Brain microvascular endothelial cell (primary cell): ENCODE measurements around the gene MTHFD1L.

Experiments
- DNase-seq: peaks from one replicate; pipeline ENCODE4 v3.0.0-alpha.2; 2020
- H3K27ac ChIP-seq: fragments of 250-450 bp; sonication (Bioruptor Pico); 2 replicates; pipeline ENCODE4 v1.5.1; 2020; ENCODE audit warnings: mild to moderate bottlenecking, moderate library complexity
- H3K27me3 ChIP-seq: fragments of 250-450 bp; sonication (Bioruptor Pico); replicated peaks from 2 replicates; pipeline ENCODE4 v1.5.1; 2020; ENCODE audit warnings: mild to moderate bottlenecking
- H3K36me3 ChIP-seq: fragments of 250-450 bp; sonication (Bioruptor Pico); replicated peaks from 2 replicates; pipeline ENCODE4 v1.5.1; 2020; ENCODE audit warnings: mild to moderate bottlenecking
- H3K4me3 ChIP-seq: 2 replicates; pipeline ENCODE4 v1.5.1; 2011; ENCODE audit warnings: low read depth, mild to moderate bottlenecking, control low read depth, low read length, moderate library complexity
- in situ Hi-C: cut with HindIII; loops from 2 replicates; pipeline ENCODE4 v1.10.0; 2017; ENCODE audit warnings: low sequenced_read_pairs, low pct_ligation_motif_present
- TF ChIP-seq, protein P1 (sequence below): IDR thresholded peaks from 2 replicates; pipeline ENCODE4 v1.5.1; 2011; ENCODE audit warnings: low read depth, mild to moderate bottlenecking, moderate library complexity, low read length, control low read depth, inconsistent platforms; ENCODE audit errors: missing control alignments

The MTHFD1L gene

DNA sequence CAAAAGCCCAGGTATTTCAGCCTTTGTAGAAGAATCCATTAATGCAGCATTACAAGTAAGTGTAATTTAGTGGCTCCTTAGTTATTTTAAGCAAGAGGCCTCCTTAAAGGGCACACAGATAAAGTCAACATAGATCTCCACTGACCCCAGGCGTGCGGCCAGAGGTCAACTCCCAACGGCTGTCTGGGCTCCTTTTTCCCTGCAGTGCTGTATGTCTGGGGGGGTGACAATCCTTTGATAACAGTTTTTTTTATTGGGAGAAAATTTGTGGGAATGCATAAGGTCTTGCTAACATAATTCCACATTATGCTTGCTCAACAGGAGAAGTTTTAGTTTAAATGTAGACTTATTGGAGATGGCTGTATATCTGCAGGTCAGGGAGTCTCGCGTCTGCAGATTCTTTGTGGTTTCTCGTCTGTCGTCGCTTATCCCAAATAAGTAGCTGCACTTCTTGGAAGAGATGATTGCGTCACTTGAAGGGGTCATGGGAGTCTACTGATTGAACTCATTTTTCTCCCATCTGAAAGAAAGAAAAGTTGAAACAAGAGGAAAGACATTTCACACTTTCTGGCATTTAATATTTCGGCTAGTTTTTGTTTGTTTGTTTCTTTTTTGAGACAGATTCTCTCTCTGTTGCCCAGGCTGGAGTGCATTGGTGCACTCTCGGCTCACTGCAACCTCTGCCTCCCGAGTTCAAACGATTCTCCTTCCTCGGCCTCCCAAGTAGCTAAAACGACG is 222.5 kb downstream of the MTHFD1L start:
- Histone ChIP-seq H3K4me3 (no peak overlapping the region), H3K27ac (peak overlapping the region; percentile 63), H3K27me3 (no peaks in the 10 kb centered on the region), H3K36me3 (no peaks in the 10 kb centered on the region)
- DNase-seq: peak; percentile 89
- TF ChIP-seq, protein P1, sequence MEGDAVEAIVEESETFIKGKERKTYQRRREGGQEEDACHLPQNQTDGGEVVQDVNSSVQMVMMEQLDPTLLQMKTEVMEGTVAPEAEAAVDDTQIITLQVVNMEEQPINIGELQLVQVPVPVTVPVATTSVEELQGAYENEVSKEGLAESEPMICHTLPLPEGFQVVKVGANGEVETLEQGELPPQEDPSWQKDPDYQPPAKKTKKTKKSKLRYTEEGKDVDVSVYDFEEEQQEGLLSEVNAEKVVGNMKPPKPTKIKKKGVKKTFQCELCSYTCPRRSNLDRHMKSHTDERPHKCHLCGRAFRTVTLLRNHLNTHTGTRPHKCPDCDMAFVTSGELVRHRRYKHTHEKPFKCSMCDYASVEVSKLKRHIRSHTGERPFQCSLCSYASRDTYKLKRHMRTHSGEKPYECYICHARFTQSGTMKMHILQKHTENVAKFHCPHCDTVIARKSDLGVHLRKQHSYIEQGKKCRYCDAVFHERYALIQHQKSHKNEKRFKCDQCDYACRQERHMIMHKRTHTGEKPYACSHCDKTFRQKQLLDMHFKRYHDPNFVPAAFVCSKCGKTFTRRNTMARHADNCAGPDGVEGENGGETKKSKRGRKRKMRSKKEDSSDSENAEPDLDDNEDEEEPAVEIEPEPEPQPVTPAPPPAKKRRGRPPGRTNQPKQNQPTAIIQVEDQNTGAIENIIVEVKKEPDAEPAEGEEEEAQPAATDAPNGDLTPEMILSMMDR: no peak
- in situ Hi-C loops: no loop called here

DNA sequence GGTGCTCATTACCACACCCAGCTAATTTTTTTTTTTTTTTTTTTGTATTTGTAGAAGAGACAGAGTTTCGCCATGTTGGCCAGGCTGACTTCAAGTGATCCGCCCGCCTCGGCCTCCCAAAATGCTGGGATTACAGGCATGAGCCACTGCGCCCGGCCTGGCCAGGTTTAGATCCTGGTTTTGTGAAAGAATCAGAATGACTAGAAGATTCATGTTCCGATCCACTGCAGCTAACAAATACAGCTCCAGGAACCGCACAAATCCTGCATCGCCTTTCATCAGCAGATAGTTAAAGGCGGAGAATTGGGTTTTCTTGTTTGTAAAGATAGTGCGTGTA is 223.1 kb downstream of the MTHFD1L start:
- Histone ChIP-seq H3K36me3 (no peaks in the 10 kb centered on the region), H3K4me3 (no peak overlapping the region), H3K27ac (peak overlapping the region; percentile 63), H3K27me3 (no peaks in the 10 kb centered on the region)
- no peak for DNase-seq
- in situ Hi-C loops: no loop called here
- TF ChIP-seq, protein P1: no peak

DNA sequence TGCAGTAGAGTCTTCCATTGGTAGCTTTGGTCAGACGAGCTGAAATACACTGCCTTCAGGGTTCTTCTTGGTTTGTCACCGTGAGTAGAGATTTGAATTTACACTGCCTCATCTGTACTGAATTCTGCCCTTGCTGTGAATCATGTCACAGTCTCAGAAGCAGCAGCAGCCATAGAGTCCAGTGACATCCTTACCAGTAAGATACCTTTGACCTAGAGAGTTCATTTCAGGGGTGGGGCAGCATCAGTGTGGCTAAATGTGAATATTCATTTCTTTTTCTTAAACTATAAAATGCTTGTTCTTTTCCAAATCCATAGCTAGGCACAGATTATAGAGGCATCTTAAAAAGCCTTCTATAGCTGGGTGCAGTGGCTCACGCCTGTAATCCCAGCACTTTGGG is 223.5 kb downstream of the MTHFD1L start:
- Histone ChIP-seq H3K36me3 (peaks cover 1% of the 10 kb centered on the region), H3K4me3 (no peak overlapping the region), H3K27ac (no peak overlapping the region), H3K27me3 (no peaks in the 10 kb centered on the region)
- in situ Hi-C loops: no loop called here
- TF ChIP-seq, protein P1: no peak
- DNase-seq: no peak

DNA sequence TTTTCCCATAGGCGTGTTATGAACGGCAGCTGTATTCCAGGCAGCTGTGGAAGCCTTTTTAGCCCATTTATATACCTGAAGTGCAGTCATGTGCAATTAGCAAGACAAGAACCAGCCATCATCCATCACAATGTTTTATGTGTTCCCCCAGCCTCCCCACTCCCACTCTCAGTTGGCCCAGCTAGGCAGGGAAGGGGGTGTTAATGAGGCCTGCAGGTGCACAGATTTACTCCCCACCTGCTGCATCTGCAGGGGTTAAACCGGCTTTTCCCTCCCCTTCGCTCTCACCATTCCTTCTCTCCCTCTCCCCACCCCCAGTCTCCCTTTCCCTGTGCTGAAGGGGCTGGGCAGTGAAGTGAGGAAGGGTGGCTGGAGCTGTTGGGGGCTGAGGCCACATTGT is 224.5 kb downstream of the MTHFD1L start:
- no peak for DNase-seq
- TF ChIP-seq, protein P1: no peak
- Histone ChIP-seq H3K27ac (no peak overlapping the region), H3K4me3 (no peak overlapping the region), H3K27me3 (no peaks in the 10 kb centered on the region), H3K36me3 (peaks cover 4% of the 10 kb centered on the region)
- in situ Hi-C loops: no loop called here

DNA sequence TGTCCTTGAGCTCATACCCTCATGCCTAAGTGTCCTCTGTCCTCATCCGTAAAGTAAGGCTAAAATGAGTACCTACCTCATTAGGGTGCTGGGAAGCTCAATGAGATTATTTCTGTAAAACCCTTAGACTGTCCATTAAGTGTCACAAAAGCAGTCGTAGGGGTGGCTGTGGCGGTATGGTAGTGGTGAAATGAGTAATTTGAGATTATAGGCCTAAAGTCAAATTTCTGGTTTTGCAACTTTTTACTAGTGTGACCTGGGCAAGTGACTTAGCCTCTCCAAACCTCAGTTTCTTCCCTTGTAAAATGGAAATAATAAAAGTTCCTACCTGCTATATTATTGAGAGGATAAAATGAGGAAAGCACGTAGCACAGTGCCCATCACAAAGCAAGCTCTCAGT is 226.1 kb downstream of the MTHFD1L start:
- no peak overlapping the region for H3K4me3 ChIP-seq
- no peaks in the 10 kb centered on the region for H3K27me3 ChIP-seq
- TF ChIP-seq, protein P1: no peak
- in situ Hi-C loops: no loop called here
- DNase-seq: no peak
- H3K36me3 ChIP-seq: peaks cover 4% of the 10 kb centered on the region
- H3K27ac ChIP-seq: no peak overlapping the region

DNA sequence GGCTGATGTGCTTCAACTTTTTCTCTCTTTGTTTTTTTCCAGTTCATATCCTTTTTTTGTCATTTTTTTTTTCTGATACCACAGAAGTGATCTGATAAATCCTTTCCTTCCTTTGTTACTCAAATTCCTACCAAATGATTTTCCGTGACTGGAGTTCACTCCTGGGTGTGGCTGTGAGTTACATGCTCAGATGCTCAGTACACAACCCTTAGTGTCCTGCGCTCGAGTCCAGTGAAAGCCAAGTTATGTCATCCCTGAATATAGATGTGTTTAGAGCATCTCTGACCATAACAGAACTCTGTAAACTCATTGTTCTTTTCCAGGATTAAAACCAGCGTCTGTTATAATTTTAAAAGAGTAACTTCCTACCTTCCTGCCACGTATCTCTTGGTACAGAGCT is 227.1 kb downstream of the MTHFD1L start:
- Histone ChIP-seq H3K27me3 (no peaks in the 10 kb centered on the region), H3K4me3 (no peak overlapping the region), H3K27ac (no peak overlapping the region), H3K36me3 (peaks cover 4% of the 10 kb centered on the region)
- TF ChIP-seq, protein P1: no peak
- in situ Hi-C loops: no loop called here
- DNase-seq: no peak
